ENCODE measurements around the gene COG5. TPM values are rescaled to one million over a fixed set of nuclear protein-coding genes. Genes with fewer than 3 reads are reported as not detected.

Gene COG5
- total and polyA plus RNA-seq, 2 of the 4 experiments (the other 2 are of a cell fraction), result 18.5 to 27.4 TPM

GRCh38 chr7:107555893-107556292, 7.8 kb downstream of the COG5 start:
- in situ Hi-C loops (cut with MboI; ENCODE audit: low sequenced_read_pairs), result no loop called here
- DNase-seq (no peak), ATAC-seq (ENCODE audit: low read depth) (no peak)
- ChIA-PET CTCF (no interaction called here), POLR2A (ENCODE audit: unreplicated experiment) (no interaction called here)
- Histone ChIP-seq H3K14ac (replicated peaks; ENCODE audit: low read depth, low read length) (no peak overlapping the region), H3K9ac (ENCODE audit: low read depth, low read length) (no peak overlapping the region), H2BK15ac (ENCODE audit: low read depth, low read length) (no peak overlapping the region), H2BK20ac (ENCODE audit: low read depth, low read length) (no peak overlapping the region), H2AFZ (replicated peaks; ENCODE audit: low read length, poor library complexity) (no peak overlapping the region), H3K79me1 (ENCODE audit: low read depth in 1 of 2, low read length in 2 of 2) (peaks cover 20 to 29% of the 10 kb centered on the region in 2 experiments), H3K23ac (ENCODE audit: low read depth, low read length) (no peak overlapping the region), H3K4me1 (ENCODE audit: control insufficient read depth, insufficient read depth, low read length) (peaks cover 9% of the 10 kb centered on the region), H2BK120ac (ENCODE audit: low read depth, low read length) (no peak overlapping the region), H4K20me1 (ENCODE audit: insufficient read depth, low read length) (peaks cover 9% of the 10 kb centered on the region; the same call in 1 of the 2 replicates), H2AK9ac (replicated peaks; ENCODE audit: low read depth, low read length, poor library complexity) (no peak overlapping the region), H2AK5ac (ENCODE audit: low read depth, low read length) (no peak overlapping the region), H3K56ac (ENCODE audit: extremely low read depth, insufficient read depth, low read length) (no peak overlapping the region), H3K18ac (ENCODE audit: low read depth, low read length) (no peak overlapping the region), H4K5ac (ENCODE audit: low read depth, low read length) (no peak overlapping the region), H3K4me3 (ENCODE audit: insufficient read depth, low read depth, low read length) (no peak overlapping the region), H3K4ac (ENCODE audit: low read depth, low read length) (no peak overlapping the region), H3K4me2 (ENCODE audit: low read depth, low read length) (no peak overlapping the region), H4K91ac (ENCODE audit: insufficient read depth, low read depth, low read length) (no peak overlapping the region), H3K27me3 (ENCODE audit: control insufficient read depth, insufficient read depth, low read length) (no peaks in the 10 kb centered on the region), H2BK5ac (ENCODE audit: low read depth, low read length, poor library complexity, severe bottlenecking) (no peak overlapping the region), H3K9me1 (ENCODE audit: insufficient read depth, low read length) (peaks cover 4% of the 10 kb centered on the region), H3K9me3 (ENCODE audit: control insufficient read depth, insufficient read depth, low read length) (no peaks in the 10 kb centered on the region), H3K27ac (ENCODE audit: insufficient read depth, low read length) (no peak overlapping the region), H3K36me3 (ENCODE audit: control insufficient read depth, insufficient read depth, low read length) (peaks cover 3% of the 10 kb centered on the region), H4K8ac (ENCODE audit: low read depth in 2 of 2, low read length in 2 of 2) (no peak overlapping the region)
- TF ChIP-seq MAZ (IDR thresholded peaks at IDR 0.05; ENCODE audit: borderline replicate concordance, low read depth, low read length) (no peak), MXI1 (IDR thresholded peaks at IDR 0.05; ENCODE audit: borderline replicate concordance, low read depth, low read length) (no peak), RCOR1 (IDR thresholded peaks at IDR 0.05; ENCODE audit: insufficient replicate concordance, low read length) (no peak)
- no CpG with 5 or more reads among the region's 3 CpGs for WGBS, 2 experiments (ENCODE audit: extremely low coverage in 2 of 2, insufficient read length in 1 of 2)
- intact Hi-C loops (cut with micrococcal nuclease), result no loop called here
- dilution Hi-C loops (cut with HindIII; ENCODE audit: low sequenced_read_pairs, unreplicated experiment), result no loop called here
- no TSS peak for BruUV-seq (replicated peaks)

All from IMR-90 (cell line).